GM12878 (cell line): ENCODE data around the gene TNFRSF14. TPM values are rescaled to one million over a fixed set of nuclear protein-coding genes. Genes with fewer than 3 reads are reported as not detected.
A peak's percentile ranks its signal among the peaks of the same experiment; 100 is the strongest.

Source experiments
- ATAC-seq: fragments of 200-7000 bp; cut with Tn5 transposase; 3 replicates; pipeline ENCODE4 v1.9.1; 2020; ENCODE audit warnings: mild to moderate bottlenecking, moderate library complexity
- BruUV-seq: library from RNA; stranded (reverse); fragments of 400-500 nt; replicated peaks from 2 replicates; lab custom pipeline; 2021; lab: Mats Ljungman, UMichigan
- CTCF ChIA-PET: fragments of 300-600 bp; sonication (Branson Sonifier 250); formaldehyde crosslinking; extraction: SDS; loops from one replicate; lab custom pipeline; 2021; ENCODE audit warnings: inconsistent platforms; lab: Yijun Ruan, JAX
- POLR2A ChIA-PET: fragments of 350-600 bp; formaldehyde crosslinking; extraction: SDS; loops from one replicate; lab custom pipeline; 2021; ENCODE audit warnings: inconsistent platforms; lab: Charles Lee
- RAD21 ChIA-PET: fragments of 300-600 bp; sonication (Branson Sonifier 250); formaldehyde crosslinking; loops from one replicate; lab custom pipeline; 2023; ENCODE audit warnings: antibody characterized with exemption; ENCODE audit not compliant: unreplicated experiment; lab: Charles Lee
- SMC1A ChIA-PET: fragments of 300-600 bp; sonication (Branson Sonifier 250); formaldehyde crosslinking; loops from one replicate; lab custom pipeline; 2023; ENCODE audit not compliant: unreplicated experiment, uncharacterized antibody; lab: Charles Lee
- DNase-seq: peaks from one replicate; pipeline ENCODE4 v3.0.0-alpha.2; 2011; ENCODE audit warnings: low read depth, low spot score
- FAIRE-seq: peaks from 3 replicates; lab custom pipeline; 2011; peaks lifted over from hg19 to GRCh38; lab: Jason Lieb, UNC
- H2AFZ ChIP-seq: 2 replicates; pipeline ENCODE4 v1.6.0; 2011; ENCODE audit warnings: low read depth, low read length, control low read depth; ENCODE audit not compliant: control insufficient read depth
- H3K27ac ChIP-seq: 2 replicates; pipeline ENCODE4 v1.5.1; 2011; ENCODE audit warnings: control low read depth; ENCODE audit not compliant: control insufficient read depth, insufficient read depth
- H3K27me3 ChIP-seq, 2 experiments: replicated peaks in 1 of 2; 2 replicates each; pipeline versions ENCODE4 v1.6.0 to v1.6.1; 2011; ENCODE audit warnings: low read length in 1 of 2; ENCODE audit not compliant: control insufficient read depth in 2 of 2, insufficient read depth in 2 of 2
- H3K36me3 ChIP-seq, 2 experiments: 2 replicates each; pipeline ENCODE4 v1.5.1; 2011; ENCODE audit warnings: low read length in 1 of 2; ENCODE audit not compliant: control insufficient read depth in 2 of 2, insufficient read depth in 2 of 2
- H3K4me1 ChIP-seq: 2 replicates; pipeline ENCODE4 v1.6.1; 2011; ENCODE audit warnings: mild to moderate bottlenecking, low read length, moderate library complexity, mixed read lengths; ENCODE audit not compliant: control insufficient read depth, insufficient read depth
- H3K4me2 ChIP-seq: 2 replicates; pipeline ENCODE4 v1.6.0; 2011; ENCODE audit warnings: control low read depth; ENCODE audit not compliant: control insufficient read depth, insufficient read depth
- H3K4me3 ChIP-seq: fragments of 200-600 bp; sonication (generic); 2 replicates; pipeline ENCODE4 v1.5.1; 2016
- H3K79me2 ChIP-seq: 2 replicates; pipeline ENCODE4 v1.6.0; 2011; ENCODE audit warnings: low read length; ENCODE audit not compliant: control insufficient read depth, insufficient read depth
- H3K9ac ChIP-seq: 2 replicates; pipeline ENCODE4 v1.8.0; 2011; ENCODE audit warnings: low read length, control low read depth, mixed read lengths; ENCODE audit not compliant: control insufficient read depth, insufficient read depth
- H3K9me3 ChIP-seq: replicated peaks from 3 replicates; pipeline ENCODE4 v1.5.1; 2011; ENCODE audit warnings: mild to moderate bottlenecking, low read length; ENCODE audit not compliant: control insufficient read depth, insufficient read depth
- H4K20me1 ChIP-seq: 2 replicates; pipeline ENCODE4 v1.6.0; 2011; ENCODE audit not compliant: control insufficient read depth, insufficient read depth
- BRCA1 ChIP-seq: IDR thresholded peaks from 2 replicates; pipeline ENCODE4 v1.6.1; 2011; ENCODE audit warnings: low read depth, low read length, improper control_type of control experiment
- SPI1 ChIP-seq: IDR thresholded peaks from 2 replicates; pipeline ENCODE4 v1.6.1; 2011; ENCODE audit warnings: low read depth, mild to moderate bottlenecking, low read length, moderate library complexity, borderline replicate concordance; ENCODE audit not compliant: insufficient read depth
- ZNF207 ChIP-seq: fragments of 450-650 bp; IDR thresholded peaks from 2 replicates; pipeline ENCODE4 v1.6.1; 2014; ENCODE audit warnings: antibody characterized with exemption, mild to moderate bottlenecking, borderline replicate concordance
- ZNF217 ChIP-seq: fragments of 450-650 bp; IDR thresholded peaks from 2 replicates; pipeline ENCODE4 v1.6.1; 2017; ENCODE audit warnings: antibody characterized with exemption, mild to moderate bottlenecking
- ZZZ3 ChIP-seq: IDR thresholded peaks from 2 replicates; pipeline ENCODE4 v1.6.1; 2011; ENCODE audit warnings: low read depth; ENCODE audit not compliant: control insufficient read depth, insufficient read length
- WGBS: methylation state at CpG from one replicate; pipeline ENCODE4 v1.1.6; 2016; ENCODE audit warnings: low lambda C conversion rate; ENCODE audit not compliant: insufficient replicate concordance, insufficient coverage; ENCODE audit errors: missing lambda C conversion rate; 5-methylcytosine and 5-hydroxymethylcytosine counted together
- in situ Hi-C: fragments of 300-500 bp; cut with MboI; formaldehyde crosslinking; loops from 9 replicates; pipeline ENCODE4 v1.14.3; 2018; ENCODE audit warnings: mixed read lengths
- intact Hi-C: fragments of 100-400 bp; cut with micrococcal nuclease; formaldehyde crosslinking; loops from one replicate; pipeline ENCODE4 v1.14.2; 2022; ENCODE audit not compliant: unreplicated experiment
- polyA plus RNA-seq, 11 experiments: library from polyadenylated mRNA; depleted of rRNA in 4 of 11; unstranded in 6 of 11; stranded (reverse) in 5 of 11; fragments of >200 nt; fragmentation: Nextera tagmentation in 4 of 11; fragmentation: Illumina TruSeq in 1 of 11; extraction: Ambion mirVana in 4 of 11; extraction: Trizol in 1 of 11; gene quantifications; 1 replicate in 1 of 11; 2 replicates in 10 of 11; pipeline versions ENCODE4 v1.2.1 to v1.2.3, GENCODE V29; 2011 to 2016; ENCODE audit warnings: inconsistent platforms in 2 of 11, missing spikeins in 2 of 11, low read depth in 1 of 11
- total RNA-seq, 4 experiments: library from RNA; depleted of rRNA in 3 of 4; stranded (reverse); fragments of >200 nt in 3 of 4; fragmentation: Illumina TruSeq in 1 of 4; extraction: Trizol in 1 of 4; gene quantifications; 2 replicates each; pipeline versions ENCODE4 v1.2.1 to v1.2.3, GENCODE V29; 2013 to 2021

The TNFRSF14 gene
- total and polyA plus RNA-seq, 10 of the 15 experiments (the other 5 are each of a cell fraction or from before 2014, with no cell fraction given), result 0.43 to 114 (median 41.5) TPM

- ATAC-seq (no peak), DNase-seq (no peak), FAIRE-seq (no peak)
- Histone ChIP-seq H3K9ac (peak overlapping the region; percentile 72; the same call in 1 of the 2 replicates), H3K4me1 (peaks cover 25% of the 10 kb centered on the region), H3K9me3 (no peaks in the 10 kb centered on the region), H3K36me3 (peaks cover 6 to 20% of the 10 kb centered on the region in 2 experiments; a peak in 3 of 4 replicates), H4K20me1 (peaks cover 3% of the 10 kb centered on the region; the same call in 1 of the 2 replicates), H3K4me3 (peak overlapping the region; percentile 98), H2AFZ (no peak overlapping the region), H3K4me2 (peak overlapping the region; percentile 85), H3K79me2 (peaks cover 36% of the 10 kb centered on the region), H3K27ac (no peak overlapping the region; the same call in 1 of the 2 replicates), H3K27me3 (0 out of 4 replicates have a peak, but pooled peaks cover 0 to 4% of the 10 kb centered on the region in 2 experiments)
- ChIA-PET CTCF (interaction anchor here (0.6 to 3.8 kb wide), 15 partner anchors 14 to 329 kb away, joined by 3 to 28 read pairs (median 4); partner anchors contain the start of genes FAAP20 and TNFRSF14), POLR2A (interaction anchor here (0.8 to 3.7 kb wide), 3 partner anchors 22 to 53 kb away, joined by 3 to 19 read pairs (median 3); no protein-coding TSS in a partner anchor), RAD21 (interaction anchor here (1.0 to 5.9 kb wide), 5 partner anchors 23 to 132 kb away, joined by 3 to 86 read pairs (median 4); partner anchors contain the start of genes PEX10 and RER1), SMC1A (interaction anchor here (0.7 to 1.5 kb wide), 6 partner anchors 23 to 111 kb away, joined by 3 to 11 read pairs (median 3); partner anchors contain the start of gene PEX10)
- no TSS peak for BruUV-seq
- intact Hi-C loops (loop anchor here (2.0 kb wide), 1 partner anchor 109 kb away; no protein-coding TSS in a partner anchor), in situ Hi-C loops (loop anchor here (10.0 kb wide), 1 partner anchor 319 kb away; no protein-coding TSS in a partner anchor)
- no peak for TF ChIP-seq ZNF217
- TF ChIP-seq ZNF207, result no peak
- TF ChIP-seq SPI1, result no peak
- TF ChIP-seq ZZZ3, result no peak
- no peak for TF ChIP-seq BRCA1
- 52% methylated on average over 10 of the region's 10 CpGs for WGBS
These were observed 32.1 kb upstream of the TNFRSF14 start for GRCh38 chr1:2523891-2524609.
